Breast epithelium (tissue), 3 donors: ENCODE measurements around the gene CHKB.

ENCODE experiments used
- POLR2A ChIP-seq: fragments of 450-650 bp; IDR thresholded peaks from one replicate; pipeline ENCODE4 v1.6.1; 2016; ENCODE audit warnings: antibody characterized with exemption, mild to moderate bottlenecking, moderate library complexity
- POLR2AphosphoS5 ChIP-seq, 3 donors: sonication (generic); formaldehyde crosslinking; IDR thresholded peaks; one replicate each; pipeline ENCODE4 v1.6.1; 2017; ENCODE audit warnings: antibody characterized with exemption in 3 of 3
- TF ChIP-seq, protein P1 (sequence below), 3 donors: fragments of 450-650 bp; IDR thresholded peaks; one replicate each; pipeline ENCODE4 v1.5.1; 2016 to 2017; ENCODE audit warnings: antibody characterized with exemption in 3 of 3, mild to moderate bottlenecking in 3 of 3, moderate library complexity in 3 of 3

DNA sequence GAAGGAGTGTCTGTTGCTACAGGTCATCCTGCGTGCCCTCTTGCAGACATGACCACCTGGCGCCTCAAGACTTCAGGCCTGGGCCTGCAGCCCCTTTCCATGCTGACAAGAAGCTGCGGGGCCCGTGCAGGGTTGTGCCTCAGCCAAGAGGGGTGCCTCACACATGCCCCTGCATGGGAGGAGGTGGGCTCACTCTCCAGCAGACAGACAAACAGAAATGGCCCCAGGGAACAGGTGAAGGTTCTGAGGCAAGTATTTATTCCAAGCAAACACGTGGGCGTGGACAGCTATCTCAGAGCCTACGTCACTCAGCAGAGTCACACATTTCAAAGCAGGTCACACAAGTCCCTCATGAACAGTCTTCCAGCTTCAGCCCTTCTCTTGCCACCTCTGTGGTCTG, 14.0 kb downstream of the CHKB start:
- TF ChIP-seq, protein P1, sequence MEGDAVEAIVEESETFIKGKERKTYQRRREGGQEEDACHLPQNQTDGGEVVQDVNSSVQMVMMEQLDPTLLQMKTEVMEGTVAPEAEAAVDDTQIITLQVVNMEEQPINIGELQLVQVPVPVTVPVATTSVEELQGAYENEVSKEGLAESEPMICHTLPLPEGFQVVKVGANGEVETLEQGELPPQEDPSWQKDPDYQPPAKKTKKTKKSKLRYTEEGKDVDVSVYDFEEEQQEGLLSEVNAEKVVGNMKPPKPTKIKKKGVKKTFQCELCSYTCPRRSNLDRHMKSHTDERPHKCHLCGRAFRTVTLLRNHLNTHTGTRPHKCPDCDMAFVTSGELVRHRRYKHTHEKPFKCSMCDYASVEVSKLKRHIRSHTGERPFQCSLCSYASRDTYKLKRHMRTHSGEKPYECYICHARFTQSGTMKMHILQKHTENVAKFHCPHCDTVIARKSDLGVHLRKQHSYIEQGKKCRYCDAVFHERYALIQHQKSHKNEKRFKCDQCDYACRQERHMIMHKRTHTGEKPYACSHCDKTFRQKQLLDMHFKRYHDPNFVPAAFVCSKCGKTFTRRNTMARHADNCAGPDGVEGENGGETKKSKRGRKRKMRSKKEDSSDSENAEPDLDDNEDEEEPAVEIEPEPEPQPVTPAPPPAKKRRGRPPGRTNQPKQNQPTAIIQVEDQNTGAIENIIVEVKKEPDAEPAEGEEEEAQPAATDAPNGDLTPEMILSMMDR (IDR thresholded peaks at IDR 0.05) = no peak
- TF ChIP-seq POLR2AphosphoS5 (IDR thresholded peaks at IDR 0.05) (no peak), POLR2A (no peak)
